Hypothalamus (tissue), 51 donors: Measurements from ENCODE around the gene SDE2.
"Not testable (repeated sequence)": the region's sequence is repeated elsewhere in the genome, so short reads cannot be mapped to it uniquely, and the experiment has no call there.

Experiments used
- DNase-seq, 51 donors: peaks; one replicate each; lab custom pipeline; 2025; lab: John Stamatoyannopoulos, UW

The SDE2 gene

GRCh38 chr1:225979421-225979820 lies 19.7 kb downstream of the SDE2 start:
- no peak for DNase-seq

- DNase-seq: no peak
Observed at GRCh38 chr1:225977937-225978748, 21.0 kb downstream of the SDE2 start.

- not testable (repeated sequence) for DNase-seq
Observed at GRCh38 chr1:225975146-225975545, 24.0 kb downstream of the SDE2 start.

GRCh38 chr1:225974454-225974853 lies 24.7 kb downstream of the SDE2 start:
- DNase-seq: no peak

- no peak for DNase-seq
Observed at GRCh38 chr1:225973158-225973557, 26.0 kb downstream of the SDE2 start.

GRCh38 chr1:225972344-225973152 lies 26.6 kb downstream of the SDE2 start:
- DNase-seq: no peak

GRCh38 chr1:225970592-225971157 lies 28.5 kb downstream of the SDE2 start:
- DNase-seq: not testable (repeated sequence)

GRCh38 chr1:225969751-225970150 lies 29.4 kb downstream of the SDE2 start:
- DNase-seq: not testable (repeated sequence)

- no peak for DNase-seq
Observed at GRCh38 chr1:225965231-225965630, 33.9 kb downstream of the SDE2 start.

- no peak for DNase-seq
Observed at GRCh38 chr1:225963735-225964530, 35.2 kb downstream of the SDE2 start.

- peak in 9 of 51 donors; percentile 1 to 27 (median 8) for DNase-seq
Observed at GRCh38 chr1:225962440-225962975, 36.6 kb downstream of the SDE2 start.

- DNase-seq: no peak
Observed at GRCh38 chr1:225961659-225962439, 37.3 kb downstream of the SDE2 start.

GRCh38 chr1:225958041-225958440 lies 41.1 kb downstream of the SDE2 start:
- DNase-seq: no peak

- no peak for DNase-seq
Observed at GRCh38 chr1:225954753-225955152, 44.4 kb downstream of the SDE2 start.

GRCh38 chr1:225953315-225953714 lies 45.8 kb downstream of the SDE2 start:
- DNase-seq: no peak

- no peak for DNase-seq
Observed at GRCh38 chr1:225950905-225951497, 48.1 kb downstream of the SDE2 start.

- DNase-seq: no peak
Observed at GRCh38 chr1:225949041-225949440, 50.1 kb downstream of the SDE2 start.

GRCh38 chr1:225946803-225947202 lies 52.3 kb downstream of the SDE2 start:
- DNase-seq: no peak

GRCh38 chr1:225946082-225946620 lies 53.0 kb downstream of the SDE2 start:
- DNase-seq: no peak
